GM23338 (cell line): ENCODE results near the gene DTD2. TPM values are rescaled to one million over a fixed set of nuclear protein-coding genes. Genes with fewer than 3 reads are reported as not detected.

ENCODE experiments used
- ATAC-seq: fragments of 200-7000 bp; cut with Tn5 transposase; 3 replicates; pipeline ENCODE4 v1.9.1; 2020
- DNase-seq: peaks from one replicate; pipeline ENCODE4 v3.0.0-alpha.2; 2015; ENCODE audit warnings: low spot score
- H2AFZ ChIP-seq: fragments of 200-600 bp; sonication (generic); 2 replicates; pipeline ENCODE4 v1.8.0; 2016; ENCODE audit warnings: antibody characterized with exemption, mild to moderate bottlenecking, moderate library complexity
- H3F3A ChIP-seq: fragments of 200-600 bp; sonication (generic); replicated peaks from 2 replicates; pipeline ENCODE4 v1.8.0; 2017; ENCODE audit warnings: antibody characterized with exemption, mixed run types, low read depth
- H3K27ac ChIP-seq: fragments of 200-600 bp; sonication (generic); 2 replicates; pipeline ENCODE4 v1.6.1; 2016; ENCODE audit warnings: low read depth
- H3K27me3 ChIP-seq: fragments of 200-600 bp; sonication (generic); 2 replicates; pipeline ENCODE4 v1.8.0; 2016; ENCODE audit warnings: mild to moderate bottlenecking, mixed run types, moderate library complexity; ENCODE audit not compliant: insufficient read depth
- H3K36me3 ChIP-seq: fragments of 200-600 bp; sonication (generic); 2 replicates; pipeline ENCODE4 v1.8.0; 2016; ENCODE audit warnings: mild to moderate bottlenecking; ENCODE audit not compliant: insufficient read depth
- H3K4me1 ChIP-seq: fragments of 200-600 bp; sonication (generic); 2 replicates; pipeline ENCODE4 v1.8.0; 2016; ENCODE audit warnings: mild to moderate bottlenecking, moderate library complexity; ENCODE audit not compliant: insufficient read depth
- H3K4me2 ChIP-seq: fragments of 200-600 bp; sonication (generic); 2 replicates; pipeline ENCODE4 v1.7.1; 2017; ENCODE audit warnings: mixed run types
- H3K4me3 ChIP-seq: fragments of 200-600 bp; sonication (generic); 2 replicates; pipeline ENCODE4 v1.6.1; 2016; ENCODE audit warnings: mixed run types
- H3K79me2 ChIP-seq: fragments of 200-600 bp; sonication (generic); replicated peaks from 2 replicates; pipeline ENCODE4 v1.8.0; 2017; ENCODE audit warnings: mild to moderate bottlenecking; ENCODE audit not compliant: insufficient read depth
- H3K9me2 ChIP-seq: fragments of 200-600 bp; sonication (generic); 2 replicates; pipeline ENCODE4 v1.8.0; 2017; ENCODE audit not compliant: insufficient read depth
- H4K20me1 ChIP-seq: fragments of 200-600 bp; sonication (generic); replicated peaks from 2 replicates; pipeline ENCODE4 v1.8.0; 2017; ENCODE audit warnings: mild to moderate bottlenecking; ENCODE audit not compliant: insufficient read depth
- H3K27ac Mint-ChIP-seq: 2 replicates; pipeline ENCODE4 v1.8.0; 2020; ENCODE audit warnings: inconsistent platforms, mild to moderate bottlenecking, moderate library complexity, mixed read lengths
- H3K27me3 Mint-ChIP-seq: 3 replicates; pipeline ENCODE4 v1.8.0; 2022; ENCODE audit warnings: low read depth, mild to moderate bottlenecking, moderate library complexity, mixed read lengths, inconsistent platforms; ENCODE audit not compliant: insufficient read depth, poor library complexity
- H3K36me3 Mint-ChIP-seq: 3 replicates; pipeline ENCODE4 v1.8.0; 2021; ENCODE audit warnings: low read depth, mild to moderate bottlenecking, inconsistent platforms, moderate library complexity, mixed read lengths
- H3K4me1 Mint-ChIP-seq: 3 replicates; pipeline ENCODE4 v1.8.0; 2020; ENCODE audit warnings: mild to moderate bottlenecking, inconsistent platforms, mixed read lengths
- H3K4me3 Mint-ChIP-seq: 3 replicates; pipeline ENCODE4 v1.8.0; 2021; ENCODE audit warnings: moderate library complexity, mild to moderate bottlenecking, inconsistent platforms, mixed read lengths
- H3K9me3 Mint-ChIP-seq: 3 replicates; pipeline ENCODE4 v1.8.0; 2020; ENCODE audit warnings: moderate library complexity, mild to moderate bottlenecking, inconsistent platforms, mixed read lengths
- CREB1 ChIP-seq: fragments of 250-450 bp; sonication (Bioruptor Pico); IDR thresholded peaks from 2 replicates; pipeline ENCODE4 v1.5.0; 2020; ENCODE audit warnings: low read depth, mild to moderate bottlenecking, moderate library complexity
- EZH2 ChIP-seq: fragments of 200-600 bp; sonication (generic); IDR thresholded peaks from one replicate; pipeline ENCODE4 v1.8.0; 2017; ENCODE audit warnings: antibody characterized with exemption, mild to moderate bottlenecking, low read depth; ENCODE audit not compliant: unreplicated experiment
- EZH2phosphoT487 ChIP-seq: fragments of 200-600 bp; sonication (generic); IDR thresholded peaks from one replicate; pipeline ENCODE4 v1.8.1; 2018; ENCODE audit warnings: antibody characterized with exemption; ENCODE audit not compliant: unreplicated experiment
- JUNB ChIP-seq: IDR thresholded peaks from one replicate; pipeline ENCODE4 v1.6.1; 2016; ENCODE audit warnings: antibody characterized with exemption; ENCODE audit not compliant: unreplicated experiment
- POLR2AphosphoS5 ChIP-seq: IDR thresholded peaks from 2 replicates; pipeline ENCODE4 v1.6.1; 2016; ENCODE audit warnings: antibody characterized with exemption, low read depth
- REST ChIP-seq: IDR thresholded peaks from one replicate; pipeline ENCODE4 v1.6.1; 2018; ENCODE audit warnings: antibody characterized with exemption; ENCODE audit not compliant: unreplicated experiment
- STAT1 ChIP-seq: IDR thresholded peaks from one replicate; pipeline ENCODE4 v1.6.1; 2016; ENCODE audit warnings: antibody characterized with exemption; ENCODE audit not compliant: unreplicated experiment
- ZNF114 ChIP-seq: fragments of 250-450 bp; sonication (Bioruptor Pico); IDR thresholded peaks from 2 replicates; pipeline ENCODE4 v1.5.0; 2020; ENCODE audit warnings: mild to moderate bottlenecking, moderate library complexity
- ZNF331 ChIP-seq: fragments of 250-450 bp; sonication (Bioruptor Pico); IDR thresholded peaks from 2 replicates; pipeline ENCODE4 v1.5.0; 2020; ENCODE audit warnings: low read depth, mild to moderate bottlenecking, moderate library complexity
- polyA plus RNA-seq: library from polyadenylated mRNA; unstranded; fragments of >200 nt; fragmentation: Nextera tagmentation; extraction: Ambion mirVana; gene quantifications from 2 replicates; pipeline ENCODE4 v1.2.1, GENCODE V29; 2016
- total RNA-seq: library from RNA; depleted of rRNA; stranded (reverse); fragments of >200 nt; shearing (Covaris generic); gene quantifications from 2 replicates; pipeline ENCODE4 v1.2.3, GENCODE V29; 2014
- TF ChIP-seq, protein P1 (sequence below), 2 experiments: fragments of 200-600 bp in 1 of 2; sonication (generic) in 1 of 2; conservative IDR thresholded peaks; 2 replicates each; pipeline versions ENCODE4 v1.5.1 to v1.6.1; 2016 to 2017; ENCODE audit warnings: antibody characterized with exemption in 2 of 2, low read depth in 2 of 2, mild to moderate bottlenecking in 2 of 2, moderate library complexity in 1 of 2
- TF ChIP-seq, protein P2 (sequence below): IDR thresholded peaks from 2 replicates; pipeline ENCODE4 v1.6.1; 2016; ENCODE audit warnings: antibody characterized with exemption

Gene DTD2
- total and polyA plus RNA-seq, 2 experiments from 2014 or later = 6.3 to 37.5 TPM

DNA sequence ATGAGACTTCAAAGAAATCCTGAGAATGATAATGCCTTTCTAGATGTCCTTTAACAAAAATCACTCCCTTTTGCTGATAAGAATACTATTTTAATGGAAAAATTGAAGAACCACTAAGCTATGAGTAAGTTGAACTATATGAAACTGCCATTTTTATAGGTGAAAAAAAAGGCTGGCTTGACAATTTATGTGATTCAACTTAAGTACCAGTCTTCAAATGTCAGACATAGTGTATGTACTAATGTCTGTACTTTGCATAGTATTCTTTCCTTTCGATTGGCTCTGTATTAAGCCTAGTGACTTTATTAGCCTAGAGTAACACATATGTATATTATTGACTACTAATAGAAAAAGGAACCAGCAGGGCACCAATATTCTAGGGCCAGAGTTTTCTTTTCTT lies 48.9 kb downstream of the DTD2 start (continued):
- TF ChIP-seq REST (no peak), STAT1 (no peak), EZH2phosphoT487 (no peak), JUNB (no peak), CREB1 (no peak), ZNF331 (no peak)
- TF ChIP-seq, protein P1, sequence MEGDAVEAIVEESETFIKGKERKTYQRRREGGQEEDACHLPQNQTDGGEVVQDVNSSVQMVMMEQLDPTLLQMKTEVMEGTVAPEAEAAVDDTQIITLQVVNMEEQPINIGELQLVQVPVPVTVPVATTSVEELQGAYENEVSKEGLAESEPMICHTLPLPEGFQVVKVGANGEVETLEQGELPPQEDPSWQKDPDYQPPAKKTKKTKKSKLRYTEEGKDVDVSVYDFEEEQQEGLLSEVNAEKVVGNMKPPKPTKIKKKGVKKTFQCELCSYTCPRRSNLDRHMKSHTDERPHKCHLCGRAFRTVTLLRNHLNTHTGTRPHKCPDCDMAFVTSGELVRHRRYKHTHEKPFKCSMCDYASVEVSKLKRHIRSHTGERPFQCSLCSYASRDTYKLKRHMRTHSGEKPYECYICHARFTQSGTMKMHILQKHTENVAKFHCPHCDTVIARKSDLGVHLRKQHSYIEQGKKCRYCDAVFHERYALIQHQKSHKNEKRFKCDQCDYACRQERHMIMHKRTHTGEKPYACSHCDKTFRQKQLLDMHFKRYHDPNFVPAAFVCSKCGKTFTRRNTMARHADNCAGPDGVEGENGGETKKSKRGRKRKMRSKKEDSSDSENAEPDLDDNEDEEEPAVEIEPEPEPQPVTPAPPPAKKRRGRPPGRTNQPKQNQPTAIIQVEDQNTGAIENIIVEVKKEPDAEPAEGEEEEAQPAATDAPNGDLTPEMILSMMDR (conservative IDR thresholded peaks at IDR 0.05; ENCODE audit: low read depth in 2 of 2) = no peak

- Histone ChIP-seq H3K79me2 (peaks cover 38% of the 10 kb centered on the region), H3K9me2 (no peaks in the 10 kb centered on the region), H3K27me3 (no peaks in the 10 kb centered on the region), H3F3A (no peaks in the 10 kb centered on the region), H3K27ac (no peak overlapping the region), H3K4me2 (no peak overlapping the region), H2AFZ (no peak overlapping the region), H4K20me1 (0 out of 2 replicates have a peak, but pooled peaks cover 3% of the 10 kb centered on the region), H3K36me3 (no peaks in the 10 kb centered on the region), H3K4me1 (no peaks in the 10 kb centered on the region), H3K4me3 (no peak overlapping the region)
- no peaks in the 10 kb centered on the region for H3K9me3 Mint-ChIP-seq
- no peaks in the 10 kb centered on the region for H3K27me3 Mint-ChIP-seq
- H3K4me3 Mint-ChIP-seq = no peak overlapping the region
- no peak for DNase-seq
- peaks cover 4% of the 10 kb centered on the region; the same call in 2 of the 3 replicates for H3K4me1 Mint-ChIP-seq
- ATAC-seq = no peak
- H3K36me3 Mint-ChIP-seq = peaks cover 6% of the 10 kb centered on the region; the same call in 2 of the 3 replicates
- no peak overlapping the region; the same call in 1 of the 2 replicates for H3K27ac Mint-ChIP-seq
- TF ChIP-seq STAT1 (no peak), ZNF331 (no peak), EZH2phosphoT487 (no peak), POLR2AphosphoS5 (no peak), CREB1 (no peak), EZH2 (no peak), REST (no peak), ZNF114 (CRISPR knock-in tag) (no peak), JUNB (no peak)
- TF ChIP-seq, protein P1 (conservative IDR thresholded peaks at IDR 0.05; ENCODE audit: low read depth in 2 of 2) = no peak
- TF ChIP-seq, protein P2, sequence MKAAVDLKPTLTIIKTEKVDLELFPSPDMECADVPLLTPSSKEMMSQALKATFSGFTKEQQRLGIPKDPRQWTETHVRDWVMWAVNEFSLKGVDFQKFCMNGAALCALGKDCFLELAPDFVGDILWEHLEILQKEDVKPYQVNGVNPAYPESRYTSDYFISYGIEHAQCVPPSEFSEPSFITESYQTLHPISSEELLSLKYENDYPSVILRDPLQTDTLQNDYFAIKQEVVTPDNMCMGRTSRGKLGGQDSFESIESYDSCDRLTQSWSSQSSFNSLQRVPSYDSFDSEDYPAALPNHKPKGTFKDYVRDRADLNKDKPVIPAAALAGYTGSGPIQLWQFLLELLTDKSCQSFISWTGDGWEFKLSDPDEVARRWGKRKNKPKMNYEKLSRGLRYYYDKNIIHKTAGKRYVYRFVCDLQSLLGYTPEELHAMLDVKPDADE = no peak
Observed at GRCh38 chr14:31405599-31406232, 51.6 kb downstream of the DTD2 start.
